ENCODE measurements around the gene ATAD1.

ATAD1 gene

DNA sequence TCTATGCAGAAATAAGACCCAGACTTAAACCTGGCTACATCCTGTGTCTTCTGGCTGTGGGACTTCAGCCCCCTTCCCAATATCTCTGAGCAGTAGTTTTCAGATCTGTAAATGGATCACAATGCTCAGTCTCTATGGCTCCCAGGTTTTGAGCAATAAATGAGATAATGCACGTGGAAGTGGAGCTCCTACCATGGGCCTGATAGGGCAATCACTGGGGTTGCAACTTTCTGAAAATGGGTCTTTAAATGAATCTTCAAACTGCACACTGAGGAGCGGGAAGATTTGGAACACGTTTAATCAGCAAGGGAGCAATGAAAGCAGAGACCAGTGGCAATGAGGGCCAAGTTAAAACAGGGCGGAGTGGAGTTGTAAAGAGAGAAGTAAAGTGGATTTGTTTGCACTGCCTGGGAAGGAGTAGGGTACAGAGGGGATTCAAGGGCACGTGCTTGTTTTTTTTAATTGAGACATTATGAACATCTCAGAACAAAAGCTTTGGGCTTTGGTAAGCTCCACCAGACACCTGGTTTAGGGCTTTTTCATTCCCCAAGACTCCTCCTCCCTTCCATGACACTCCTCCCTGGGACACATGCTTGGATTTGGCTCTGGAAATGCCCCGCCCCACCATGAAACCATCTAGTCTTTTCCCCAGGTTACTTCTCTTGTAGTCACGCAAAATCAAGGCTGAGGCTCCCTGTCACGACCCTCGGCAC, 115.6 kb downstream of the ATAD1 start:
- TF ChIP-seq TAF1 (IDR thresholded peaks at IDR 0.05; ENCODE audit: borderline replicate concordance, low read depth, low read length) (no peak), POLR2AphosphoS5 (IDR thresholded peaks at IDR 0.05; ENCODE audit: low read depth, low read length) (no peak), POLR2A (IDR thresholded peaks at IDR 0.05; ENCODE audit: low read depth, low read length) (no peak)
- DNase-seq (ENCODE audit: insufficient read length) (no peak), FAIRE-seq (no peak)

All from GM12892 (cell line).